Measurements from ENCODE around the gene TSPAN9.

DNA sequence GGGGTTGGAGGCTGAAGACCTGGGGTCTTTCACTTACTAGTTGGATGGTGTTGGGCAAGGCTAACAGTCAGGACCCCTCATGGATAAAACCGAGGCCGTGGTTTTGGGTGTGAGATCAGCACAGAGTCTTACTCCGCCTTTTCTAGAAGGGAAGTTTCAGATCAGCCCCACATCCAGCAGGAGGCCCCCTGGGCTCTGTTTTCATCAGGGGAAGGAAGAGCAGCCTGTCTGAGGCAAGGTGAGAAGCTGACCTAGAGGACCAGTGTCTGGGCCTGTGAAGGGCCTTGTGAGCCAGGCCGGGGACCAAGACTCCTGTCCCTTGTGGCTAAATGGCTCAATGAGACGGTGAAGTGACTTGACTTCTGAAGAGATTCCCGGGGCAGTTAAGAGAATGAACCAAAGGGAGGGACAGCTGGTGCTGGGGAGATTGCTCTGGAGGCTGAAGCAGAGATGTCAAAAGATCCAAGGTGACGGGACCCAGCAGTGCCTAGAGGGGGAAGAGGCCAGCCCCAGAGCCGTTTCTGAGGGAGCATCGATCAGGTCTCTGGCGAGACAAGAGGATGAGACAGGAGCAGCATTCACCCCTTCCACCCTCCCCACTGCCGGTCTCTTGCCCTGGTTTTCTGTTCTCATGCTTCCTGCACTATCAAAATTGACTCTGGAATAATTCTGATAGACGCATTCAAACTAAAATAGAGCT is 40.1 kb upstream of the TSPAN9 start:
- TF ChIP-seq, protein P1, sequence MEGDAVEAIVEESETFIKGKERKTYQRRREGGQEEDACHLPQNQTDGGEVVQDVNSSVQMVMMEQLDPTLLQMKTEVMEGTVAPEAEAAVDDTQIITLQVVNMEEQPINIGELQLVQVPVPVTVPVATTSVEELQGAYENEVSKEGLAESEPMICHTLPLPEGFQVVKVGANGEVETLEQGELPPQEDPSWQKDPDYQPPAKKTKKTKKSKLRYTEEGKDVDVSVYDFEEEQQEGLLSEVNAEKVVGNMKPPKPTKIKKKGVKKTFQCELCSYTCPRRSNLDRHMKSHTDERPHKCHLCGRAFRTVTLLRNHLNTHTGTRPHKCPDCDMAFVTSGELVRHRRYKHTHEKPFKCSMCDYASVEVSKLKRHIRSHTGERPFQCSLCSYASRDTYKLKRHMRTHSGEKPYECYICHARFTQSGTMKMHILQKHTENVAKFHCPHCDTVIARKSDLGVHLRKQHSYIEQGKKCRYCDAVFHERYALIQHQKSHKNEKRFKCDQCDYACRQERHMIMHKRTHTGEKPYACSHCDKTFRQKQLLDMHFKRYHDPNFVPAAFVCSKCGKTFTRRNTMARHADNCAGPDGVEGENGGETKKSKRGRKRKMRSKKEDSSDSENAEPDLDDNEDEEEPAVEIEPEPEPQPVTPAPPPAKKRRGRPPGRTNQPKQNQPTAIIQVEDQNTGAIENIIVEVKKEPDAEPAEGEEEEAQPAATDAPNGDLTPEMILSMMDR (IDR thresholded peaks at IDR 0.05; ENCODE audit: insufficient read depth, low read length, poor library complexity, severe bottlenecking): no peak
- TF ChIP-seq EZH2phosphoT487 (conservative IDR thresholded peaks at IDR 0.05; ENCODE audit: low read length): no peak

All from SU-DHL-6 (cell line).